Parathyroid adenoma (tissue), 2 donors: ENCODE measurements around the gene DUS3L.

Experiments
- H2AFZ ChIP-seq: fragments of 300-600 bp; sonication (generic); one replicate; pipeline ENCODE4 v1.7.0; 2017; ENCODE audit warnings: antibody characterized with exemption, mild to moderate bottlenecking
- H3K27ac ChIP-seq: fragments of 300-600 bp; sonication (generic); one replicate; pipeline ENCODE4 v1.7.0; 2017
- H3K27me3 ChIP-seq: fragments of 300-600 bp; sonication (generic); one replicate; pipeline ENCODE4 v1.7.0; 2017; ENCODE audit warnings: low read length; ENCODE audit not compliant: control insufficient read depth, insufficient read depth
- H3K36me3 ChIP-seq: fragments of 300-600 bp; sonication (generic); one replicate; pipeline ENCODE4 v1.7.0; 2017; ENCODE audit warnings: low read length; ENCODE audit not compliant: control insufficient read depth, insufficient read depth
- H3K4me1 ChIP-seq: fragments of 300-600 bp; sonication (generic); one replicate; pipeline ENCODE4 v1.7.0; 2017; ENCODE audit warnings: control low read depth
- H3K4me2 ChIP-seq: fragments of 300-600 bp; sonication (generic); one replicate; pipeline ENCODE4 v1.7.0; 2017; ENCODE audit warnings: low read length
- H3K4me3 ChIP-seq: fragments of 300-600 bp; sonication (generic); one replicate; pipeline ENCODE4 v1.7.0; 2017; ENCODE audit warnings: low read depth, low read length
- H3K79me2 ChIP-seq: fragments of 300-600 bp; sonication (generic); one replicate; pipeline ENCODE4 v1.7.0; 2017; ENCODE audit warnings: control low read depth
- H3K9ac ChIP-seq: fragments of 300-600 bp; sonication (generic); one replicate; pipeline ENCODE4 v1.7.0; 2017; ENCODE audit warnings: mild to moderate bottlenecking
- H3K9me3 ChIP-seq: fragments of 300-600 bp; sonication (generic); one replicate; pipeline ENCODE4 v1.7.0; 2017; ENCODE audit warnings: low read length; ENCODE audit not compliant: control insufficient read depth
- CTCF ChIP-seq: fragments of 300-600 bp; sonication (generic); IDR thresholded peaks from one replicate; pipeline ENCODE4 v1.7.0; 2017; ENCODE audit warnings: antibody characterized with exemption, mild to moderate bottlenecking
- donor health status: primary hyperparathyroidism.

The DUS3L gene

GRCh38 chr19:5825178-5825577, 34.2 kb upstream of the DUS3L start:
- H3K4me1 ChIP-seq, result peaks cover 3% of the 10 kb centered on the region
- TF ChIP-seq CTCF, result no peak
- no peaks in the 10 kb centered on the region for H3K9me3 ChIP-seq
- no peaks in the 10 kb centered on the region for H3K79me2 ChIP-seq
- no peaks in the 10 kb centered on the region for H3K27me3 ChIP-seq
- H3K36me3 ChIP-seq, result no peaks in the 10 kb centered on the region
- no peak overlapping the region for H3K9ac ChIP-seq
- no peak overlapping the region for H2AFZ ChIP-seq
- no peak overlapping the region for H3K27ac ChIP-seq
- H3K4me3 ChIP-seq, result no peak overlapping the region
- no peak overlapping the region for H3K4me2 ChIP-seq

- no peaks in the 10 kb centered on the region for H3K9me3 ChIP-seq
- TF ChIP-seq CTCF, result no peak
- no peak overlapping the region for H3K4me2 ChIP-seq
- no peak overlapping the region for H2AFZ ChIP-seq
- H3K36me3 ChIP-seq, result no peaks in the 10 kb centered on the region
- H3K4me3 ChIP-seq, result no peak overlapping the region
- no peaks in the 10 kb centered on the region for H3K27me3 ChIP-seq
- no peak overlapping the region for H3K9ac ChIP-seq
- H3K79me2 ChIP-seq, result no peaks in the 10 kb centered on the region
- H3K4me1 ChIP-seq, result peaks cover 3% of the 10 kb centered on the region
- H3K27ac ChIP-seq, result no peak overlapping the region
Observed at GRCh38 chr19:5824751-5825150, 33.8 kb upstream of the DUS3L start.

- H3K27ac ChIP-seq, result no peak overlapping the region
- no peaks in the 10 kb centered on the region for H3K4me1 ChIP-seq
- H3K9me3 ChIP-seq, result no peaks in the 10 kb centered on the region
- no peak overlapping the region for H3K4me3 ChIP-seq
- no peak overlapping the region for H2AFZ ChIP-seq
- TF ChIP-seq CTCF, result no peak
- no peaks in the 10 kb centered on the region for H3K36me3 ChIP-seq
- no peaks in the 10 kb centered on the region for H3K79me2 ChIP-seq
- H3K4me2 ChIP-seq, result no peak overlapping the region
- H3K9ac ChIP-seq, result no peak overlapping the region
- H3K27me3 ChIP-seq, result no peaks in the 10 kb centered on the region
Observed at GRCh38 chr19:5823579-5824281, 32.8 kb upstream of the DUS3L start.

GRCh38 chr19:5822181-5822844, 31.4 kb upstream of the DUS3L start:
- no peaks in the 10 kb centered on the region for H3K9me3 ChIP-seq
- no peak overlapping the region for H3K4me3 ChIP-seq
- H3K4me1 ChIP-seq, result no peaks in the 10 kb centered on the region
- no peaks in the 10 kb centered on the region for H3K79me2 ChIP-seq
- no peak overlapping the region for H3K4me2 ChIP-seq
- no peak overlapping the region for H3K27ac ChIP-seq
- no peak for TF ChIP-seq CTCF
- H3K27me3 ChIP-seq, result no peaks in the 10 kb centered on the region
- H2AFZ ChIP-seq, result no peak overlapping the region
- no peaks in the 10 kb centered on the region for H3K36me3 ChIP-seq
- H3K9ac ChIP-seq, result no peak overlapping the region
